WTC11 (cell line): Measurements from ENCODE around the gene ZNF519. TPM values are rescaled to one million over a fixed set of nuclear protein-coding genes. Genes with fewer than 3 reads are reported as not detected.
"Not testable (repeated sequence)": the region's sequence is repeated elsewhere in the genome, so short reads cannot be mapped to it uniquely, and the experiment has no call there.

Source experiments
- ATAC-seq: fragments of 200-7000 bp; cut with Tn5 transposase; 2 replicates; pipeline ENCODE4 v1.10.0; 2021; ENCODE audit warnings: mild to moderate bottlenecking, moderate library complexity
- Bru-seq: library from RNA; stranded (reverse); fragments of 400-500 nt; gene quantifications from one replicate; lab custom pipeline; 2021; lab: Mats Ljungman, UMichigan
- CTCF ChIA-PET: fragments of 300-600 bp; sonication (Branson Sonifier 250); formaldehyde crosslinking; loops from one replicate; lab custom pipeline; 2021; ENCODE audit warnings: antibody characterized with exemption; lab: Charles Lee
- POLR2A ChIA-PET: fragments of 350-600 bp; sonication (Branson Sonifier 250); formaldehyde crosslinking; loops from one replicate; lab custom pipeline; 2021; ENCODE audit warnings: antibody characterized with exemption; lab: Charles Lee
- DNase-seq: peaks from one replicate; pipeline ENCODE4 v3.0.0; 2021; ENCODE audit warnings: low spot score
- H3K27ac Mint-ChIP-seq: 2 replicates; pipeline ENCODE4 v1.8.0; 2021; ENCODE audit warnings: mixed read lengths
- H3K27me3 Mint-ChIP-seq: 2 replicates; pipeline ENCODE4 v1.8.0; 2021; ENCODE audit warnings: low read depth, mild to moderate bottlenecking, moderate library complexity, mixed read lengths
- H3K36me3 Mint-ChIP-seq: 2 replicates; pipeline ENCODE4 v1.8.0; 2021; ENCODE audit warnings: mixed read lengths
- H3K4me1 Mint-ChIP-seq: 2 replicates; pipeline ENCODE4 v1.8.0; 2022; ENCODE audit warnings: mixed read lengths
- H3K4me3 Mint-ChIP-seq: 2 replicates; pipeline ENCODE4 v1.8.0; 2021; ENCODE audit warnings: mild to moderate bottlenecking, moderate library complexity, mixed read lengths
- H3K9me3 Mint-ChIP-seq: 2 replicates; pipeline ENCODE4 v1.8.0; 2021; ENCODE audit warnings: mixed read lengths
- ETV6 ChIP-seq: sonication (generic); formaldehyde crosslinking; IDR thresholded peaks from 2 replicates; pipeline ENCODE4 v1.8.1; 2022; ENCODE audit warnings: mild to moderate bottlenecking, missing genetic modification reagents
- FOXJ3 ChIP-seq: sonication (generic); formaldehyde crosslinking; IDR thresholded peaks from 2 replicates; pipeline ENCODE4 v1.9.0; 2021; ENCODE audit warnings: missing genetic modification reagents, mild to moderate bottlenecking, borderline replicate concordance
- GABPB1 ChIP-seq: sonication (generic); formaldehyde crosslinking; IDR thresholded peaks from 2 replicates; pipeline ENCODE4 v1.8.1; 2023; ENCODE audit warnings: mild to moderate bottlenecking, missing genetic modification reagents
- JAZF1 ChIP-seq: fragments of 250-450 bp; sonication (Bioruptor Pico); IDR thresholded peaks from 2 replicates; pipeline ENCODE4 v1.9.0; 2021; ENCODE audit warnings: moderate library complexity, mild to moderate bottlenecking, inconsistent platforms
- MAX ChIP-seq: sonication (generic); formaldehyde crosslinking; IDR thresholded peaks from 2 replicates; pipeline ENCODE4 v1.8.0; 2022; ENCODE audit warnings: mild to moderate bottlenecking, missing genetic modification reagents
- NFYB ChIP-seq: sonication (generic); formaldehyde crosslinking; conservative IDR thresholded peaks from 2 replicates; pipeline ENCODE4 v1.8.0; 2022; ENCODE audit warnings: low read depth, missing genetic modification reagents
- NR2C2 ChIP-seq: sonication (generic); formaldehyde crosslinking; IDR thresholded peaks from 2 replicates; pipeline ENCODE4 v1.8.0; 2022; ENCODE audit warnings: mild to moderate bottlenecking, missing genetic modification reagents
- PRRX2 ChIP-seq: fragments of 250-450 bp; sonication (Bioruptor Pico); IDR thresholded peaks from 2 replicates; pipeline ENCODE4 v1.8.0; 2021; ENCODE audit warnings: mild to moderate bottlenecking
- RORB ChIP-seq: fragments of 250-450 bp; sonication (Bioruptor Pico); IDR thresholded peaks from 2 replicates; pipeline ENCODE4 v1.9.0; 2021; ENCODE audit warnings: mild to moderate bottlenecking
- SMAD4 ChIP-seq: sonication (generic); formaldehyde crosslinking; IDR thresholded peaks from 2 replicates; pipeline ENCODE4 v1.8.0; 2022; ENCODE audit warnings: mild to moderate bottlenecking, missing genetic modification reagents
- SOX15 ChIP-seq: fragments of 250-450 bp; sonication (Bioruptor Pico); IDR thresholded peaks from 2 replicates; pipeline ENCODE4 v1.9.0; 2021; ENCODE audit warnings: mild to moderate bottlenecking
- ZNF416 ChIP-seq: fragments of 250-450 bp; sonication (Bioruptor Pico); IDR thresholded peaks from 2 replicates; pipeline ENCODE4 v1.9.0; 2021; ENCODE audit warnings: mild to moderate bottlenecking, inconsistent platforms
- ZNF532 ChIP-seq: fragments of 250-450 bp; sonication (Bioruptor Pico); IDR thresholded peaks from 2 replicates; pipeline ENCODE4 v1.9.0; 2021; ENCODE audit warnings: mild to moderate bottlenecking, borderline replicate concordance
- long read RNA-seq, 3 experiments: library from RNA in 1 of 3; library from capped mRNA in 1 of 3; library from polyadenylated mRNA in 1 of 3; unstranded in 2 of 3; stranded (forward) in 1 of 3; transcript quantifications; one replicate each; pipeline ENCODE4 v2.0.0, GENCODE V29; 2021
- total RNA-seq: library from RNA; stranded (reverse); gene quantifications from 3 replicates; pipeline ENCODE4 v1.2.3, GENCODE V29; 2021

The ZNF519 gene
- total RNA-seq = 26.7 to 32.1 TPM (median 30.6 TPM) in 3 replicates
- percentile 97 among the genes with signal in this experiment for Bru-seq, nascent RNA
- long read RNA-seq, experiment 1, full-length matches to known transcripts = 31 of 62 reads
- long read RNA-seq, experiment 1, partial matches to known transcripts = 7 of 62 reads
- long read RNA-seq, experiment 1, other reads (novel, unspliced or antisense) = 24 of 62 reads
- long read RNA-seq, experiment 2, full-length matches to known transcripts = 7 of 19 reads
- long read RNA-seq, experiment 2, partial matches to known transcripts = 2 of 19 reads
- long read RNA-seq, experiment 2, other reads (novel, unspliced or antisense) = 10 of 19 reads
- long read RNA-seq, experiment 3, partial matches to known transcripts = 2 of 15 reads
- long read RNA-seq, experiment 3, other reads (novel, unspliced or antisense) = 0 of 15 reads

GRCh38 chr18:14132271-14132700 lies at the start of gene ZNF519:
Gene ZNF519, minus strand, starts transcription at chr18:14132435. Its CDS starts 158 bp downstream, at chr18:14132277.
- POLR2A ChIA-PET, H3K27me3 Mint-ChIP-seq, CTCF ChIA-PET, H3K9me3 Mint-ChIP-seq: not testable (repeated sequence)
- ATAC-seq (peak; percentile 100), DNase-seq (peak; percentile 90)
- Mint-ChIP-seq H3K4me3 (peak within 1 kb of the TSS; percentile 92), H3K27ac (peak within 1 kb of the TSS; percentile 95), H3K36me3 (peaks cover 11% of the 10 kb centered on the region), H3K4me1 (peaks cover 31% of the 10 kb centered on the region)
- TF ChIP-seq NFYB (CRISPR knock-in tag) = peak; percentile 85

- H3K4me3 Mint-ChIP-seq = no peak overlapping the region
- no peak overlapping the region for H3K27ac Mint-ChIP-seq
- H3K36me3 Mint-ChIP-seq = peaks cover 23% of the 10 kb centered on the region
- H3K9me3 Mint-ChIP-seq = peaks cover 36% of the 10 kb centered on the region
- DNase-seq = no peak
- no peak for ATAC-seq
- TF ChIP-seq RORB (CRISPR knock-in tag) (no peak), FOXJ3 (CRISPR knock-in tag) (no peak), ETV6 (CRISPR knock-in tag) (no peak), JAZF1 (CRISPR knock-in tag) (no peak), PRRX2 (CRISPR knock-in tag) (no peak), SMAD4 (CRISPR knock-in tag) (no peak), SOX15 (CRISPR knock-in tag) (no peak), ZNF532 (CRISPR knock-in tag) (no peak), ZNF416 (CRISPR knock-in tag) (no peak), NR2C2 (CRISPR knock-in tag) (no peak)
- H3K27me3 Mint-ChIP-seq = peaks cover 6% of the 10 kb centered on the region
- ChIA-PET CTCF (no interaction called here), POLR2A (no interaction called here)
- no peaks in the 10 kb centered on the region for H3K4me1 Mint-ChIP-seq
Observed at GRCh38 chr18:14179306-14179705, 47.1 kb upstream of the ZNF519 start.

GRCh38 chr18:14178321-14179196 lies 46.3 kb upstream of the ZNF519 start:
- H3K27ac Mint-ChIP-seq, H3K4me3 Mint-ChIP-seq, H3K27me3 Mint-ChIP-seq, H3K4me1 Mint-ChIP-seq, CTCF ChIA-PET, POLR2A ChIA-PET: not testable (repeated sequence)
- Mint-ChIP-seq H3K36me3 (peaks cover 21% of the 10 kb centered on the region), H3K9me3 (peaks cover 34% of the 10 kb centered on the region)
- DNase-seq (peak; percentile 30), ATAC-seq (peak; percentile 87)
- peak; percentile 63 for TF ChIP-seq GABPB1 (CRISPR knock-in tag)
- TF ChIP-seq MAX (CRISPR knock-in tag) = peak; percentile 38; the same call in 1 of the 2 replicates

- H3K27me3 Mint-ChIP-seq, H3K27ac Mint-ChIP-seq, CTCF ChIA-PET, DNase-seq, H3K4me1 Mint-ChIP-seq, ATAC-seq, H3K4me3 Mint-ChIP-seq, POLR2A ChIA-PET: not testable (repeated sequence)
- Mint-ChIP-seq H3K9me3 (peaks cover 30% of the 10 kb centered on the region), H3K36me3 (peaks cover 20% of the 10 kb centered on the region)
Observed at GRCh38 chr18:14177540-14178320, 45.5 kb upstream of the ZNF519 start.

GRCh38 chr18:14175404-14175803 lies 43.2 kb upstream of the ZNF519 start:
- CTCF ChIA-PET, POLR2A ChIA-PET, DNase-seq, H3K4me3 Mint-ChIP-seq, H3K27ac Mint-ChIP-seq, H3K27me3 Mint-ChIP-seq, ATAC-seq, H3K4me1 Mint-ChIP-seq: not testable (repeated sequence)
- Mint-ChIP-seq H3K9me3 (peaks cover 23% of the 10 kb centered on the region), H3K36me3 (peaks cover 30% of the 10 kb centered on the region)
